ENCODE measurements around the gene TSPAN11.

GRCh38 chr12:30993766-30994165 is 67.2 kb downstream of the TSPAN11 start:
- TF ChIP-seq BHLHE40 (IDR thresholded peaks at IDR 0.05; ENCODE audit: low read depth, low read length) (no peak), ELK1 (IDR thresholded peaks at IDR 0.05; ENCODE audit: borderline replicate concordance, low read depth, low read length) (no peak), CTCF (conservative IDR thresholded peaks at IDR 0.05; ENCODE audit: low read depth, low read length) (no peak), POLR2A (IDR thresholded peaks at IDR 0.05; ENCODE audit: low read depth, low read length) (no peak), SMC3 (IDR thresholded peaks at IDR 0.05; ENCODE audit: low read depth, low read length) (no peak)

Measured in IMR-90 (cell line).